ENCODE data around the gene SLC9A3. TPM values are rescaled to one million over a fixed set of nuclear protein-coding genes. Genes with fewer than 3 reads are reported as not detected.

The SLC9A3 gene
- total RNA-seq, 6 experiments from 2014 or later: 0.63 to 1.00 (median 0.74) TPM

GRCh38 chr5:524973-525761 is 918 bp upstream of the SLC9A3 start:
- H3K4me3 Mint-ChIP-seq: no peak overlapping the region; the same call in 1 of the 2 replicates
- TF ChIP-seq CTCF (IDR thresholded peaks at IDR 0.05): no peak
- H3K27me3 Mint-ChIP-seq (ENCODE audit: insufficient read depth): peaks cover 64% of the 10 kb centered on the region
- H3K9me3 Mint-ChIP-seq: no peaks in the 10 kb centered on the region
- H3K27ac Mint-ChIP-seq: no peak overlapping the region
- DNase-seq: no peak
- no peaks in the 10 kb centered on the region for H3K36me3 Mint-ChIP-seq (ENCODE audit: low read depth)
- no peaks in the 10 kb centered on the region for H3K4me1 Mint-ChIP-seq (ENCODE audit: low read depth)

- no peak overlapping the region for H3K27ac Mint-ChIP-seq
These were observed 617 bp downstream of the SLC9A3 start for GRCh38 chr5:523441-524222.

GRCh38 chr5:522899-523440 is 1.3 kb downstream of the SLC9A3 start:
- no peak overlapping the region for H3K4me3 Mint-ChIP-seq
- H3K36me3 Mint-ChIP-seq (ENCODE audit: low read depth): no peaks in the 10 kb centered on the region
- DNase-seq: no peak
- H3K4me1 Mint-ChIP-seq (ENCODE audit: low read depth): no peaks in the 10 kb centered on the region
- H3K27ac Mint-ChIP-seq: no peak overlapping the region
- H3K27me3 Mint-ChIP-seq (ENCODE audit: insufficient read depth): peaks cover 56% of the 10 kb centered on the region
- H3K9me3 Mint-ChIP-seq: no peaks in the 10 kb centered on the region
- no peak for TF ChIP-seq CTCF (IDR thresholded peaks at IDR 0.05)

More at GRCh38 chr5:523441-524222, 617 bp downstream of the SLC9A3 start:
- H3K4me3 Mint-ChIP-seq: no peak overlapping the region
- H3K27me3 Mint-ChIP-seq (ENCODE audit: insufficient read depth): peaks cover 58% of the 10 kb centered on the region
- H3K36me3 Mint-ChIP-seq (ENCODE audit: low read depth): no peaks in the 10 kb centered on the region
- H3K9me3 Mint-ChIP-seq: no peaks in the 10 kb centered on the region
- TF ChIP-seq CTCF (IDR thresholded peaks at IDR 0.05): no peak
- H3K4me1 Mint-ChIP-seq (ENCODE audit: low read depth): no peaks in the 10 kb centered on the region
- DNase-seq: no peak

GRCh38 chr5:522116-522515 is 2.1 kb downstream of the SLC9A3 start:
- no peaks in the 10 kb centered on the region for H3K4me1 Mint-ChIP-seq (ENCODE audit: low read depth)
- H3K27ac Mint-ChIP-seq: no peak overlapping the region
- no peaks in the 10 kb centered on the region for H3K9me3 Mint-ChIP-seq
- TF ChIP-seq CTCF (IDR thresholded peaks at IDR 0.05): no peak
- no peak for DNase-seq
- H3K36me3 Mint-ChIP-seq (ENCODE audit: low read depth): no peaks in the 10 kb centered on the region
- peaks cover 57% of the 10 kb centered on the region for H3K27me3 Mint-ChIP-seq (ENCODE audit: insufficient read depth)
- H3K4me3 Mint-ChIP-seq: no peak overlapping the region

GRCh38 chr5:521680-522079 is 2.6 kb downstream of the SLC9A3 start:
- Mint-ChIP-seq H3K4me3 (no peak overlapping the region), H3K9me3 (no peaks in the 10 kb centered on the region), H3K27ac (no peak overlapping the region), H3K4me1 (ENCODE audit: low read depth) (no peaks in the 10 kb centered on the region), H3K27me3 (ENCODE audit: insufficient read depth) (peaks cover 56% of the 10 kb centered on the region), H3K36me3 (ENCODE audit: low read depth) (no peaks in the 10 kb centered on the region)
- no peak for DNase-seq
- no peak for TF ChIP-seq CTCF (IDR thresholded peaks at IDR 0.05)
